GM18867 (cell line): ENCODE results near the gene ELFN2.

Experiments used
- ATAC-seq: cut with Tn5 transposase; IDR thresholded peaks from one replicate; pipeline ENCODE4 v1.9.1; 2021; ENCODE audit warnings: mild to moderate bottlenecking, moderate library complexity; ENCODE audit not compliant: unreplicated experiment

The ELFN2 gene

DNA sequence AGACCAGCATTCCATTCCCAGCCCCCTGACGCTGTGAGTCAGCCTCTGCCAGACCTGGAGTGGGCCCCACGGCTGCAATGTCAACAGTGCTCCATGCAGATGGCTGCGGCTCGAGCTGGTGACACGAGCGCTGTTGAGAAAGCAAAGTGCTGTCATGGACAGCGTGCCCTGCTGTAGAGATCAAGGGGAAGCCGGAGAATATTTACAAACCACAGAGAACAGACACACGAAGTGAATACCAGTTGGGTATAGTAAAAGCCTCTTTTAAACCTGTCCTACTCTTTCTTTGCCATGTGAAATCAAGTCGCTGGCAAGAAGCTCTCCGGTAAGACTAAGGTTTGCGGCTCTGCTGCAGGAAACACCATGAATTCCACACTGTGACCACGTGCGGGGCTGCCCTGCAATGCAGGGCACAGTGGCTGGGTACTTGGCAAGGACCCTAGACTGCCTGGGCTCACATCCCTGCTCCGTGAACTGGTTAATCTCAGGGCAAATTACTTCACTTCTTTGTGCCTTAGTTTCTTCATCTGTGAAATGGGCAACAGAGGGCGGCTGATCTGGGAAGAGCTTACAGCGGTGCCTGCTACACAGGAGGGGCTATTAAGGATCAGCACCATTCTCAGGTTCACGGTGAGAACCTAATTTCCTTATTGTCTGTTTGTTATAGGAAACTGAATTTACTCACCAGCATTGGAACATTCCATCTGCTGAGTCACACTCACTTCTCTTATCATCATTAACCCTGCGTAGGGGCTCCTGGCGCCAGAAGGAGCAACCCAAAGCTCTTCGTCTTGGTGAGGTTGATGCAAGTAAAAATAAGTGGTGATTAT lies 27.8 kb upstream of the ELFN2 start:
- ATAC-seq, result no peak

DNA sequence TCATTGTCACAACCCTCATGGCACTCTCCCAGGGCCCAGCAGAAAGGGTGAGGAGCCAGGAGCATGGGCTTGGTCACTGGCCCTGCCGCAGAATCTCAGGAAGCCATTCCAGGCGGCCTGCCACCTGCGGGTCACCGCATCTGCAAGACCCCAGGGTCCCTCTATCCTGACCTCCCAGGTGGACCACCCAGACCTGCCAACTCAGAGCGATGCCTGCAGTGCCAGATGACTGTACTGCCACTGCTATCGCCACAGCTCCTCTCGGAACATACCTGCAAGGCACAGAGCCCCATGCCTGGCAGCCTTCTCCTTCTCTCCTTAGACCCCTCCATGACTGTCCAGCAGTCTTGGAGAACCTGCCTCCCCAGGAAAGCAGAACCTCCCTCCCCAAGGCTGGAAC lies 26.4 kb upstream of the ELFN2 start:
- ATAC-seq, result no peak

DNA sequence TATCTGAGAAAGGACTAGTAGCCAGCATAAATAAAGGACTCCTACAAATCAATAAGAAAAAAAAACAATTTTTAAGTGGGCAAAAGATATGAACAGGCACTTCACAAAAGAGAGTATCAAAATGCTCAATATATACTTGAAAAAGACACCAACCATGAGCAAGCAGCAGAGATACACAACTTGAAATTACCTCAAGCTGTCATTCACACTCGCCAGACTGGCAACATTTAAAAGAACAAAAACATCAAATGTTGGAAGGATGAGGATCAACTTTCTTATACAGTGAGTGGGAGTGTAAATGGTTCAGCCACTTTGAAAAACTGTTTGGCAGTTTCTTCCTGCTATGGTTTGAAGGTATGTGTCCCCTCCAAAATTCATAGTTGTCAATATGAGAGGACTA lies 23.9 kb upstream of the ELFN2 start:
- ATAC-seq, result no peak

DNA sequence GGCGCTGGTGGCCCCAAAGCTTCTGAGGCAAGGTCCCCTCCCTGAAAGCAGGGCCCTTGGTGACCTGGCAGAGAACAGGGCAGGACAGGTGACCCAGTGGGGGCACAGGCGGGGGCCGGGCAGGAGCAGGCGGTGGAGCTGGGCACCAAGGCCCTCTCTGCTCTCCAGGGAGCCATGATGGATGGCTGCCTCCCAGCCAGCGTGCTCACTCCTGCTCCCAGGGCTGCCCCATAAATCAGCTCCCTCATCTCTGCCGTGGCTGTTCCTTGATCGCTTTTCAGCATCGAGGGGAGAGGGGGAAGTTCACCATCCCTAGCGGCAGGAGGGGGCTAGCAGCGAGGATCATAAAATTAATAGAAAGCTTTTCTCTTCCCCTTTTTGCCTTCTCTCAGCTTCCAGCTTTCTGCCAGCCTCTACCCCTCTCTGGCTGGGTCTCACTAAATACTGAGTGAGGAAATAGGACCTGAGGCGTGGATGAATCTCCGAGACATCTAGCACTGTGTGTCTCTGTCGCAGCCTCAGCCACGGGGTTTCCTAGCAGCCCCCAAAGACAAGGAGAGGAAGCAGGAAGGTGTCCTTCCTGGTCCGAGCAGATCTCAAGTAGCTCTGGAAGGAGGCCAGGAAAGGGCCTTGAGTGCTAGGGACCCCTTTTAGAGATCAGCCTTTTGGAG lies 22.2 kb upstream of the ELFN2 start:
- no peak for ATAC-seq

DNA sequence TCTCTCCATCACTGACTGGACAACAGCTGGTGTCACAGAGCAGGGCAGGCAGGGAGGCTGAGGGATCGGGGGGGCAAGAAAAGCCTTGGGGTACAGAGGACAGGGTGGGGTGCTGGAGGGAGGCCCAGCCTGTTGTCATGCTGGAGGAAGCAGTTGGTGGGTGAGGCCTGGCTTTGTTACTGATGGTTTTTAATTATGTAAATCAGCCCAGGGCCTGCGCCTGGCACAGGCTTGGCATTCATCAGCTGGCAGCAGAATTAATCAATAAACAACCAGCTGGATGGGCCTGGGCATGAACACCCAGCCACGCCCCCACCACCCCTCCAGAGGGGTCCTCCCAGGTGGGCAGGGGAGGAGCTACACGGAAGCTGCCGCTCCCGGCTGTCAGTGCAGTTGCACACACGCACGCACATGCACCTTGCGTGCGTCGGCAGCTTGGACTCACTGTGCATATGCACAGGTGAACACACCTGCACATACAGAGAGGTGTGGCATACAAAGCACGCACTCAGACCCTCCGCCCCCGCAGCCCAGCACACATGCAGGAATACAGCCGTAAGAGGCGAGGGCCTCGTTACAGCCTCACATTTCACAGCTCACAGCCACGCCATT lies 21.3 kb upstream of the ELFN2 start:
- ATAC-seq, result no peak

DNA sequence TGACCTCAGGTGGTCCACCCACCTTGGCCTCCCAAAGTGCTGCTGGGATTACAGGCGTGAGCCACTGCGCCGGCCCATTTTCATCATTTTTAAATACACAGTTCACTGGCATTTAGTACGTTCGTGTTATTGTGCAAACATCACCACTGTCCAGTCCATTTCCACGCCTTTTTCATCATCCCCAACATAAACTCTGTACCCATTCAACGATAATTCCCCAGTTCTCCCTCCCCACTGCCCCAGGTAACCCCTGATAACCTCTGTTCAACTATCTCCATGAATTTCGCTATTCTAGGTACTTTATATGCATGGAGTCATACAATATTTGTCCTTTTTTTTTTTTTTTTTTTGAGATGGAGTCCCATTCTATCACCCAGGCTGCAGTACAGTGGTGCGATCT lies 18.2 kb upstream of the ELFN2 start:
- no peak for ATAC-seq

DNA sequence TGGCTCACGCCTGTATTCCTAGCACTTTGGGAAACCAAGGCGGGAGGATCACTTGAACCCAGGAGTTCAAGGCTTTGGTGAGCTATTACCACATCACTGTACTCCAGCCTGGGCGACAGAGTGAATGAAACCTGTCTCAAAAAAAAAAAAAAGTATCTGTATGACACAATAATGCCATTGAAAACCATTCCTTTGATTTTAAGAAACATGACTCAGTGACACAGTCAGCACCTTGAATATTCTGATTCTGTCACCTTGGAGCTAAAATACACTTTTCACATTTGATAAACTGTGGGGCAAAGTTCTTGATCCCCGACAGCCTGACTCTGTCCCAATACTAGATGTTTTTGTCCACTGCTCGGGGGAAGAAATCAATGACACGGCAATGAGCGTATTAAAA lies 16.7 kb upstream of the ELFN2 start:
- no peak for ATAC-seq

DNA sequence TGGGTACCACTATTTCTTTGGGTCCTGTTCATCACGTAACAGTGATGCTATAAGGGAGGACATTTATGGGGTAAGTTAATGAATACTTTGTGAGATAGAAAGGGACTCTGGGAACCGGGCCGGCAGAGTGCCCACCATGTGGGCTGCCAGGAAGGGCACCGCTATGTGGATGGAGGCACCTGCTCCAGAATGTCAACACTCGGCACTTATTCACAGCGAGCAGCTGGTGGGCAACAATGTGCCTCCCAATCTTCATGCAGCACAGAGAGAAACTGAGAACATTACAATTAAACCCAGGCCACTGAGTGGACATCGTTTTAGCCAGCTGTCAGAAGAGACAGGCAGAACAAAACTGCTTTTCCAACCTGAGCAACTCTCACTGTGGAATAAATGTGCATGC lies 15.8 kb upstream of the ELFN2 start:
- ATAC-seq, result no peak

DNA sequence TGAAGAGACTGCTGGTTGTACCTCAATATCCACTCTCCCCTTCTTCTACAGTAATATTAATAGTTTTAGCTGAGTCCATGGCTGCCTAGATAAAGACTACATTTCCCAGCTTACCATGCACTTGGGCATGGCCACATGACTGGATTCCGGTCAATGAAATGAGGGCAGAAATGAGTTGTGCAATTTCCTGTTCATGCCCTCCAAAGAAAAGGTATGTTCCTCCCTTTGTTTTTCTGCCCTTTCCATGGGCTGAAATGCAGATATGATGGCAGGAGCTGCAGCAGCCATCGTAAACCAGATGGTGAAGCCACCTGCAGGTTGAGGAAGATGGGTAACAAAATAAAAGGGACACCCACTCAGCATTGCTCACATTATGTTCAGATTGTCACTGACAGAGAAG lies 15.3 kb upstream of the ELFN2 start:
- ATAC-seq, result no peak

DNA sequence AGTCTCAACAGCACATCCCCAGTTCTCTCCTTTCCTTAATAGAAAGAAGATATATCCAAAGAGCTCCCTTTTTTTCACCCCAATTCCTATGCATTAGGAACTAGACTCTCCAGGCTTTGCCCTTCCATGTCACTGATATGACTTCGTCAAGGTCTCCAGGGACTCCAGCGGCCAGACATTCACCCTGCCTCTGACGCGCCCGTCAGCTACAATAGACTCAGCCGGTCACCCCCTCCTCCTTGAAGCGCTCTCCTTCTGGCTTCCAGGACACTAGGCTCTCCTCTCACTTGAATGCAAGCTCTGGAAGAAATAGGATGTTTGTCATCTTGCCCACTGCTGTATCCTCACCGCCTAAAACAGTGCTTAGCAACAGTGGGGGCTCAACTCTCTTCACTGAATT lies 14.9 kb upstream of the ELFN2 start:
- ATAC-seq, result no peak

DNA sequence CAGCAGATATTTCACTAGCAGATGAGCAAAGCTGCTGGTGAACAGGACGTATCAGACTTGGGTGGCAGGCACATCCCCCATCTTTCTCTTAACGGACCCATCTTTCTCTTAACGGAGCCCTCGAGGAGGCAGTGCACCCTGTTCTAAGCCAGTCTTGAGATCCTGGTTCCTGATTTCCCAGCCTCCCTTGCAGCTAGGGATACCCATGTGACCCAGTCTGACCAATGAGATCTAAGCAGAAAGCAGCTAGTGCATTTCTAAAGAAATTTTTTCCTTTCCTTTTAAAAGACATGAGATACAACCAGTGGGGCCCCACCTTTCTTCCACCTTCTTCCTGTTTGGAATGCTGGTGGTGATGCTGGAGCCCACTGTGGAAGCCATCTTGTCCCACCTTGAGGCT lies 13.6 kb upstream of the ELFN2 start:
- no peak for ATAC-seq

DNA sequence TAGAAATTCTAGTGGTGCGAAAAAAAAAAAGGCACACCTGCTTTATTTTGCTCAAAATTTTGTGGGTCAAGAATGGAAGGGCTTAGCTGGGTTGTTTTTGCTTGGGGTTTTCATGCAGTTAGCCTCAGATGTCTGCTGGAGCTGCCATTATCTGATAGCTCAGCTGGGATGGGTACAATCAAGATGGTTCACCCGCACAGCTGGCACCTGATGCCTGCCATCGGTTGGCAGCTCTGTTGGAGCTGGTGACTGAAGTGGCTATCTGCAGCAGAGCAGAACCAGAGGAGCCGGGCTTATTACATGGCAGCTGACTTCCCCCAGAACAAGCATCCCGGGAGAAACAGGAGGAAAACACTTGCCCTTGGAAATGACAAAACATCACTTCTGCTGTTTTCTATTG lies 12.1 kb upstream of the ELFN2 start:
- ATAC-seq, result no peak

DNA sequence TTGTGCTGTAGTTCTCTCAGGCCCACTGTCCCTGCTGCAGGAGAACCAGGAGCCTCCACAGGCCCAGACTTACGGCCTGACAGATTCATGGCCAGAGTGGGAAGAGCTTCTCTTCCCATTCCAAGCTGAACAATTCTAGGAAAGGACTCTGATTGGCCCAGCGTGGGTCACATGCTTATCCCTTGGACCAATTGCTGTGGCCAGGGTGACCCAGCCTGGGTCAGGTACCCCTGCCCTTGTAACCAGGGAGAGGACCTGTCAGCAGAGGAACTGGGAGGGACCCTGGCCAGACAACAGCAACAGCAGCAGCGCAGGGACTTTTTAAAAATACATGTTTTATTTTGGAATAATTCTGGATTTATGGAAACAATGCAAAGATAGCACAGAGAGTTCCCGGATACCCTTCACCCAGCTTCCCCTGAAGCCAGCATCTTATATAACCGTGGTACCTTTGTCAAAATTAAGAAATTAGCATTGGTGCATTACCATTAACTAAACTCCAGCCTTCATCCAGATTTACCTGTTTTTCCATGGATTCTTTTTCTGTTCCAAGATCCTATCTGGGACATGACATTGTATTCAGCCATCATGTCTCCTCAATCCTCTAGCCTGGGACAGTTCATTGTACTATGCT lies 8.8 kb upstream of the ELFN2 start:
- ATAC-seq, result no peak

DNA sequence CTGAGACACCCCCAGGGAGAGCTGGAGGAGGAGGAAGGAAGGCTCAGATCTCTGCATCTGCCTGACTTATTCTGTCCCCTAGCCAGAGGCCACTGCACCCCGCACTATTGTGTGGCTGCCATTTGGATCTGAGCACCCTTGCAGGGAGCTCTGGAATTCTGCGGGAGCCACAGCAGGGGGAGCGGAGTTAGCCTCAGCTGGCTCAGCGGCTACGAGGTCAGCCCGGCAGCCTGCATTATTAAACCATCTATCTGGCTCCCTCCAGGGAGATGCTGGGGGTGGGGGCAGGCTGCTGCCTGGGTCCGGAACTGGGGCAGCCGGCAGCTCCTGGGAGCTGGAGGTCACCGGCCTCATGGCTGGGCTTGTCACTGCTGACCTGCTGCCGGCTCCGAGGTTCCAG lies 6.5 kb upstream of the ELFN2 start:
- no peak for ATAC-seq

DNA sequence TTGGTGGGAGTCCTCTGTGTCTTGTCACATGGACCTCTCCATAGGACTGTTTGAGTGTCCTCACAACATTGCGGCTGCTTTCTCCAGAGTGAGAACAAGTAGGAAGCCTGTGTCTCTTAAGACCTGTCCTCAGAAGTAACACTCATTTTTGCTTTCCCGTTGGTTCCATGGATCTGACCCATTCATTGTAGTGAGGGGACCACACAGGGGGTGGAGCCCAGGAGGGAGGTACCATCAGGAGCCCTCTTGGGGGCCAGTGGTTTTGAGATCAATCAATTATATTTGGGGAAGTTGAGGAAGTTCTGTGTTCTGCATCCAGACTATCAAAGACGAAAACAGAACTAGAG lies 5.4 kb upstream of the ELFN2 start:
- ATAC-seq, result no peak

DNA sequence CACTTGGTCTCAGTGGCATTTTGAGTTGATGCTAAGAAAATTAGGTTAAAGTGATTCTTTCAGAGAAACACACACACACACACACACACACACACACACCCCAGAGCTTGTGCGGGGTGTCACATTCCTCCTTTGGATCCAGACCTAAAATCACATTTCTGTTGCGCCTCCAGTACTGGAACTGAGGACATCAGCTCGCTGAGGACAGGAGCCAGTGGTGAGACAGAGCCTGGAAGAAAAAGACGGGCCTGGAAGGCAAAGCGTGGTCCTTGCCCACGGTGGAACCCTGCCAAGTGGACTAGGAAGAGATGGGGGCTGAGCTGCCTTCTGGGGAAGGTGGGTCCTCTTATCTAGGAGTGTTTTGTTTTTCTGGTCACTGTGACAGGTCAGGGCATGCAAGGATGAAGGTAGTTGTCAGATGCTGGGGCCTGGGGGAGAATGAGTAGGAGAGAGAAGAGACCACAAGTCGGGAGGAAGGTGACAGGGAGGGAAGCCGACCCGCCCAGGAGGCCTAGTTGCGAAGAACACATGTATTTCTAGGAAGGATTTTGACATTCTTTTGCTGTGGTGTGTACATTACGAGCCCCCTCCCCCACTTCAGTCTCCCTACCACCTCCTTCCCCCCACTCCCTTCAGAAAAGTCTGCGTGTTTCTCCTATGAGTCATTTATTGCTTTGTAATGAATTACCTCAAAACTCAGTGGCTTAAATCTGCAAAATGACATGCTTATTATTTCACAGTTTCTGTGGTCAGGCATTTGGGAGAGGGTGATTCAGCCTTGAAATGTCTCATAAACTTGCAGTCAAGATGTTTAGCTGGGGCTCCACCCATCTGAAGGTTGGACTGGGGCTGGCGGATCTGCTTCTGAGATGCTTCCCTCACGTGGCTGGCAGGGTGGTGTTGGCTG lies 4.8 kb upstream of the ELFN2 start:
- ATAC-seq, result no peak

DNA sequence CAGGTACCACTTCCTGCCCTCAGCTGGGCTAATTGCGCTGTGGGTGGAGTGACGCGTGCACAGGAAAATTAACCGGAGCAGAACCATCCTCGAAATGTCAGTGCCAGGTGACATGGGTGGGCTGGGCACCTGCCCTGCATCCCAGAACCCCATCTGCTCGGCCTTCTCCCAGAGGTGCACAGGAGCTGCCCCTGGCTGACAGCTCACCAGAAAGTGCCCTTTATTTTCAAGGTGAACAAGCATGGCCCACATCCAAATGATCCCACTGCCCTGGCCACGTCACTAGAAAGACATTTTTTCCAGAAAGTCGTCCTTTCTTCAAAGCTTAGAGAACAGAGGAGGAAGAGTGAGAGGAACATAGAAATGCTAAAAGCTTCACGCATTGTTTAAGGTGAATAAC lies 4.1 kb upstream of the ELFN2 start:
- ATAC-seq, result no peak

DNA sequence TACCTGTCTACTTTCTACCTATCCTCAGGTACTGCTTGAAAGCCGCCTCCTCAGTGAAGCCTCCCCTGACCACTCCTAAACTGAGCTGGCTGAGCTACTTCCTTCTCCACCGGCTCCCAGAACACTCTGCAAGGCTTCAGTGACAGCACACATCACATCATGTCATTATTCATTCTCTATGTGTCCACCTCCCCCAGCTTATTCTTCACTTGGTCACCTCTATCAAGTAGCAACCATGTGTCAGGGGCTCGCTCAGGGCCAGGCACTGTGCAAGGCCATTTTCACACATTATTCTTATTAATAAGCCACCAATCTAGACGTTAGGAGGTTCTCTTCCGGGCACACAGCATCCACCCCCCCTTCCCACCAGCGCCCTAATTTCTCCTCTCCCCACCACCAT lies 3.7 kb upstream of the ELFN2 start:
- ATAC-seq, result no peak

DNA sequence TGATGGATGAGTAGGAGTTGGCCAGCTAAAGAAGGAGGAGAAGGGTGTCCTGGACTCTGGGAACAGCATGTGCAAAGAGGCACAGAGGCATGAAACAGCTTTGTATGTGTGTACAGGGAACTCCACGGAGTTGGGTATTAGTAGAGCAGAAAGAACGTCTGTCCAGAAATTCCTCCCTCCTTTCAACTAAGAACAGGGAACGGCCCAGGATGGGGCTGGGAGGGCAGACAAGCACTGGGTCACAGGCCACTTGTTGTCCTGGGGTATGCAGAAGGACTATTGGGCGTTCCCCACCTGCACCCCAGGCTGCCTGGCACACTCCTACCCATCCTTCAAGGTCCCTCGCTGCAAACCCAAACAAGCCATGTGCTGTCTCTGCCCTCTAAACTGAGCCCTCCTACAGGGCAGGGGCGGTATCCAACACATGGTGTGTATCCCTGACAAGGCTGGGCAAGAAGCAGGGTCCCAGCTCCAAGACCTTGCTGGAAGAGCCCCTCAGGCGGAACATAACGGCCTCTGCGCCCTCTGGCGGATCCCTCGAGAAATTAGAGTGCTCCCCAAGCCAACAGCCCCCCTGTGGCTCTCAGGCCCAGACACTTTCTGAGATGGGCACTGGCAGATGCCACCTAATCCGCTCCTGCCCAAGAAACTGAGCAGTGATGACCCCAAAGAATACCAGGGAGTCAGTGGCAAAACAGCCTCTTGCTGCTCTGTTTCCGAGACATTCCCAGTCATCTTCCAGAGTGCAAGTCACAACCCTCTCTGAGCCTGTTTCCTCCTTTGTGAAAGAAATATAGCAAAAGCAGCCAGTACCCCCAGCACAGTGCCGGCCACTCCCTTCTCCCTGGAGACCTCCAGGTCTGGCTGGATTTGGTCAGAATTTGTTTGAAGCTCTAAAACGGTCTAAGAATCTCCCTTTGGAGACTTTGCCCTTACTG lies 1.6 kb upstream of the ELFN2 start:
- ATAC-seq, result no peak
